ENCODE data around the gene KRTAP4-3. TPM values are rescaled to one million over a fixed set of nuclear protein-coding genes. Genes with fewer than 3 reads are reported as not detected.
"Not testable (repeated sequence)": the region's sequence is repeated elsewhere in the genome, so short reads cannot be mapped to it uniquely, and the experiment has no call there.

KRTAP4-3 gene
- total RNA-seq, 1 experiment from 2014 or later = not detected

DNA sequence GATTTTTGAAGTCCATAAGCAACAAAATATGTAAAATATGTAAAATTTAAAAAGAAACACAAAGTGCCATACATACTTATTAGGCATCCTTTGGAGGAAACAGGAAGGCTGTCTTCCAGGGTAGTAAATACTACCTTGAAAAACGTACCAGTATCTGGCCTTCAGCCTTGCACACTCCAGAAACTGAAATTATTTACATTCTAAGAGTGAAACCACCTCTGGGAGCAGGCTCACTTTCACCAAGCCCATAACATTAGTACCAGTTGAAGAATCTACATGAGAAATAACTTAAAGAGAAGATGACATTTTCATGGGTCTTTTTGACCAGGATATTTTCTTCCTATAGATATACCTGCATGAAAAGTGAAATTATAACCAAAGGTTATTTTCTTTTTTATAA lies 28.0 kb upstream of the KRTAP4-3 start:
- CTCF ChIA-PET = no interaction called here
- no peaks in the 10 kb centered on the region for H3K4me1 Mint-ChIP-seq

DNA sequence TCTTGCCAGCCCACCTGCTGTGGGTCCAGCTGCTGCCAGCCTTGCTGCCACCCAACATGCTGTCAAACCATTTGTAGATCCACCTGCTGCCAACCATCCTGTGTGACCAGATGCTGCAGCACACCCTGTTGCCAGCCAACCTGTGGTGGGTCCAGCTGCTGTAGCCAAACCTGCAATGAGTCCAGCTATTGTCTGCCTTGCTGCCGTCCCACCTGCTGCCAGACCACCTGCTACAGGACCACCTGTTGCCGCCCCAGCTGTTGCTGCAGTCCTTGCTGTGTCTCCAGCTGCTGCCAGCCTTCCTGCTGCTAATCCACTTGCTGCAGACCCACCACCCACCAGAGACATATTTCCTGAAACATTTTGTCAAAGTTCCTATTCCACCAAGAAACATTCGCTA lies 22.3 kb upstream of the KRTAP4-3 start:
- DNase-seq (ENCODE audit: low spot score) = no peak
- H3K36me3 Mint-ChIP-seq = 0 out of 2 replicates have a peak, but pooled peaks cover 3% of the 10 kb centered on the region

More for the DNA sequence above, 28.0 kb upstream of the KRTAP4-3 start:
- Mint-ChIP-seq H3K36me3 (peaks cover 7% of the 10 kb centered on the region), H3K27me3 (ENCODE audit: low read depth) (no peaks in the 10 kb centered on the region; the same call in 1 of the 2 replicates), H3K27ac (no peak overlapping the region), H3K9me3 (peaks cover 28% of the 10 kb centered on the region), H3K4me3 (no peak overlapping the region)
- ATAC-seq (no peak), DNase-seq (ENCODE audit: low spot score) (no peak)
- POLR2A ChIA-PET = interaction anchor here (0.7 kb wide), 1 partner anchor 383 kb away, joined by 5 read pairs; no protein-coding TSS in a partner anchor
- TF ChIP-seq, protein P1, sequence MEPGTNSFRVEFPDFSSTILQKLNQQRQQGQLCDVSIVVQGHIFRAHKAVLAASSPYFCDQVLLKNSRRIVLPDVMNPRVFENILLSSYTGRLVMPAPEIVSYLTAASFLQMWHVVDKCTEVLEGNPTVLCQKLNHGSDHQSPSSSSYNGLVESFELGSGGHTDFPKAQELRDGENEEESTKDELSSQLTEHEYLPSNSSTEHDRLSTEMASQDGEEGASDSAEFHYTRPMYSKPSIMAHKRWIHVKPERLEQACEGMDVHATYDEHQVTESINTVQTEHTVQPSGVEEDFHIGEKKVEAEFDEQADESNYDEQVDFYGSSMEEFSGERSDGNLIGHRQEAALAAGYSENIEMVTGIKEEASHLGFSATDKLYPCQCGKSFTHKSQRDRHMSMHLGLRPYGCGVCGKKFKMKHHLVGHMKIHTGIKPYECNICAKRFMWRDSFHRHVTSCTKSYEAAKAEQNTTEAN (CRISPR knock-in tag; IDR thresholded peaks at IDR 0.05) = no peak
- TF ChIP-seq, protein P2, sequence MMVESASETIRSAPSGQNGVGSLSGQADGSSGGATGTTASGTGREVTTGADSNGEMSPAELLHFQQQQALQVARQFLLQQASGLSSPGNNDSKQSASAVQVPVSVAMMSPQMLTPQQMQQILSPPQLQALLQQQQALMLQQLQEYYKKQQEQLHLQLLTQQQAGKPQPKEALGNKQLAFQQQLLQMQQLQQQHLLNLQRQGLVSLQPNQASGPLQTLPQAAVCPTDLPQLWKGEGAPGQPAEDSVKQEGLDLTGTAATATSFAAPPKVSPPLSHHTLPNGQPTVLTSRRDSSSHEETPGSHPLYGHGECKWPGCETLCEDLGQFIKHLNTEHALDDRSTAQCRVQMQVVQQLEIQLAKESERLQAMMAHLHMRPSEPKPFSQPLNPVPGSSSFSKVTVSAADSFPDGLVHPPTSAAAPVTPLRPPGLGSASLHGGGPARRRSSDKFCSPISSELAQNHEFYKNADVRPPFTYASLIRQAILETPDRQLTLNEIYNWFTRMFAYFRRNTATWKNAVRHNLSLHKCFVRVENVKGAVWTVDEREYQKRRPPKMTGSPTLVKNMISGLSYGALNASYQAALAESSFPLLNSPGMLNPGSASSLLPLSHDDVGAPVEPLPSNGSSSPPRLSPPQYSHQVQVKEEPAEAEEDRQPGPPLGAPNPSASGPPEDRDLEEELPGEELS (CRISPR knock-in tag; IDR thresholded peaks at IDR 0.05) = no peak
- TF ChIP-seq NR3C1 (CRISPR knock-in tag; conservative IDR thresholded peaks at IDR 0.05; ENCODE audit: low read depth) (no peak), FOXP1 (CRISPR knock-in tag; IDR thresholded peaks at IDR 0.05; ENCODE audit: borderline replicate concordance) (no peak), SP1 (CRISPR knock-in tag; conservative IDR thresholded peaks at IDR 0.05) (no peak)

DNA sequence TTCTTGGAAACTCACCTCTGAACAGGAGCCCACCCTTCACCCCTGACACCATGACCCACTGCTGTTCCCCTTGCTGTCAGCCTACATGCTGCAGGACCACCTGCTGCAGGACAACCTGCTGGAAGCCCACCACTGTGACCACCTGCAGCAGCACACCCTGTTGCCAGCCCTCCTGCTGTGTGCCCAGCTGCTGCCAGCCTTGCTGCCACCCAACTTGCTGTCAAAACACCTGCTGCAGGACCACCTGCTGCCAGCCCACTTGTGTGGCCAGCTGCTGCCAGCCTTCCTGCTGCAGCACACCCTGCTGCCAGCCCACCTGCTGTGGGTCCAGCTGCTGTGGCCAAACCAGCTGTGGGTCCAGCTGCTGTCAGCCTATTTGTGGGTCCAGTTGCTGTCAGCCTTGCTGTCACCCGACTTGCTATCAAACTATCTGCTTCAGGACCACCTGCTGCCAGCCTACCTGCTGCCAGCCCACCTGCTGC lies 21.9 kb upstream of the KRTAP4-3 start, which contains the start of gene KRTAP9-1:
KRTAP9-1 (plus strand) TSS at position 51 of the 482 bp plus-strand sequence; CDS start at position 51, 0 bp downstream.
- not testable (repeated sequence) for H3K27ac Mint-ChIP-seq, H3K4me1 Mint-ChIP-seq

More for the DNA sequence above, 22.3 kb upstream of the KRTAP4-3 start:
- Mint-ChIP-seq H3K27ac (no peak overlapping the region), H3K4me3 (no peak overlapping the region), H3K27me3 (ENCODE audit: low read depth) (no peaks in the 10 kb centered on the region), H3K4me1 (no peaks in the 10 kb centered on the region), H3K9me3 (peaks cover 18% of the 10 kb centered on the region)
- ChIA-PET POLR2A (no interaction called here), CTCF (no interaction called here)
- peak; percentile 53; the same call in 1 of the 2 replicates for TF ChIP-seq ZNF423 (CRISPR knock-in tag; IDR thresholded peaks at IDR 0.05)
- TF ChIP-seq, protein P3, sequence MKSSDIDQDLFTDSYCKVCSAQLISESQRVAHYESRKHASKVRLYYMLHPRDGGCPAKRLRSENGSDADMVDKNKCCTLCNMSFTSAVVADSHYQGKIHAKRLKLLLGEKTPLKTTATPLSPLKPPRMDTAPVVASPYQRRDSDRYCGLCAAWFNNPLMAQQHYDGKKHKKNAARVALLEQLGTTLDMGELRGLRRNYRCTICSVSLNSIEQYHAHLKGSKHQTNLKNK (CRISPR knock-in tag; IDR thresholded peaks at IDR 0.05) = no peak
- no peak for ATAC-seq

DNA sequence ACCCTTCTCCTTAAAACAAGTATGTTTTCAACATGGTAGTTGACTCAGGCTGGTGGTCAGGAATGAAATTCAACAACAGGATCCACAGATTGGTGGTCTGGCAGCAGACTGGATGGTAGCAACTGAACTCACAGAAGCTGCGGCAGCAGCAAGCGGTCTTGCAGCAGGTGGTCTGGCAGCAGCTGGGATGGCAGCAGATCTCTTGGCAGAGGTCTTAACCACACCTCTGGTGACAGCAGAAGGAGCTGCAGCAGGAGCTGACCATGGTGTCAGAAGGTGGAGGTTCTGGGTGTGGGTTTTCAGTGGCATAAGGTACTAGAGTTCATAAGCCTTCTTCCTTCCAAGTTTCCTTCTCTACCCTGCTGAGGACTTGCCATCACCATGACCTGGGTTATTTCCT lies 18.9 kb upstream of the KRTAP4-3 start:
- H3K27ac Mint-ChIP-seq = no peak overlapping the region
- ChIA-PET POLR2A (no interaction called here), CTCF (no interaction called here)
- DNase-seq (ENCODE audit: low spot score) (no peak), ATAC-seq (no peak)
- no peaks in the 10 kb centered on the region for H3K4me1 Mint-ChIP-seq
- peaks cover 4% of the 10 kb centered on the region; the same call in 1 of the 2 replicates for H3K9me3 Mint-ChIP-seq
- no peaks in the 10 kb centered on the region for H3K36me3 Mint-ChIP-seq
- H3K27me3 Mint-ChIP-seq (ENCODE audit: low read depth) = no peaks in the 10 kb centered on the region
- H3K4me3 Mint-ChIP-seq = no peak overlapping the region
- TF ChIP-seq KAT7 (CRISPR knock-in tag; IDR thresholded peaks at IDR 0.05; ENCODE audit: borderline replicate concordance) (no peak), NR1H2 (CRISPR knock-in tag; IDR thresholded peaks at IDR 0.05) (no peak), JAZF1 (CRISPR knock-in tag; IDR thresholded peaks at IDR 0.05) (no peak), TEAD1 (CRISPR knock-in tag; IDR thresholded peaks at IDR 0.05) (no peak)
- TF ChIP-seq, protein P4, sequence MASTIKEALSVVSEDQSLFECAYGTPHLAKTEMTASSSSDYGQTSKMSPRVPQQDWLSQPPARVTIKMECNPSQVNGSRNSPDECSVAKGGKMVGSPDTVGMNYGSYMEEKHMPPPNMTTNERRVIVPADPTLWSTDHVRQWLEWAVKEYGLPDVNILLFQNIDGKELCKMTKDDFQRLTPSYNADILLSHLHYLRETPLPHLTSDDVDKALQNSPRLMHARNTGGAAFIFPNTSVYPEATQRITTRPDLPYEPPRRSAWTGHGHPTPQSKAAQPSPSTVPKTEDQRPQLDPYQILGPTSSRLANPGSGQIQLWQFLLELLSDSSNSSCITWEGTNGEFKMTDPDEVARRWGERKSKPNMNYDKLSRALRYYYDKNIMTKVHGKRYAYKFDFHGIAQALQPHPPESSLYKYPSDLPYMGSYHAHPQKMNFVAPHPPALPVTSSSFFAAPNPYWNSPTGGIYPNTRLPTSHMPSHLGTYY (CRISPR knock-in tag; IDR thresholded peaks at IDR 0.05) = no peak
- TF ChIP-seq, protein P5, sequence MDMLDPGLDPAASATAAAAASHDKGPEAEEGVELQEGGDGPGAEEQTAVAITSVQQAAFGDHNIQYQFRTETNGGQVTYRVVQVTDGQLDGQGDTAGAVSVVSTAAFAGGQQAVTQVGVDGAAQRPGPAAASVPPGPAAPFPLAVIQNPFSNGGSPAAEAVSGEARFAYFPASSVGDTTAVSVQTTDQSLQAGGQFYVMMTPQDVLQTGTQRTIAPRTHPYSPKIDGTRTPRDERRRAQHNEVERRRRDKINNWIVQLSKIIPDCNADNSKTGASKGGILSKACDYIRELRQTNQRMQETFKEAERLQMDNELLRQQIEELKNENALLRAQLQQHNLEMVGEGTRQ (CRISPR knock-in tag; IDR thresholded peaks at IDR 0.05) = no peak
- TF ChIP-seq, protein P6, sequence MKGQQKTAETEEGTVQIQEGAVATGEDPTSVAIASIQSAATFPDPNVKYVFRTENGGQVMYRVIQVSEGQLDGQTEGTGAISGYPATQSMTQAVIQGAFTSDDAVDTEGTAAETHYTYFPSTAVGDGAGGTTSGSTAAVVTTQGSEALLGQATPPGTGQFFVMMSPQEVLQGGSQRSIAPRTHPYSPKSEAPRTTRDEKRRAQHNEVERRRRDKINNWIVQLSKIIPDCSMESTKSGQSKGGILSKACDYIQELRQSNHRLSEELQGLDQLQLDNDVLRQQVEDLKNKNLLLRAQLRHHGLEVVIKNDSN (CRISPR knock-in tag; IDR thresholded peaks at IDR 0.05) = no peak
- TF ChIP-seq, protein P7, sequence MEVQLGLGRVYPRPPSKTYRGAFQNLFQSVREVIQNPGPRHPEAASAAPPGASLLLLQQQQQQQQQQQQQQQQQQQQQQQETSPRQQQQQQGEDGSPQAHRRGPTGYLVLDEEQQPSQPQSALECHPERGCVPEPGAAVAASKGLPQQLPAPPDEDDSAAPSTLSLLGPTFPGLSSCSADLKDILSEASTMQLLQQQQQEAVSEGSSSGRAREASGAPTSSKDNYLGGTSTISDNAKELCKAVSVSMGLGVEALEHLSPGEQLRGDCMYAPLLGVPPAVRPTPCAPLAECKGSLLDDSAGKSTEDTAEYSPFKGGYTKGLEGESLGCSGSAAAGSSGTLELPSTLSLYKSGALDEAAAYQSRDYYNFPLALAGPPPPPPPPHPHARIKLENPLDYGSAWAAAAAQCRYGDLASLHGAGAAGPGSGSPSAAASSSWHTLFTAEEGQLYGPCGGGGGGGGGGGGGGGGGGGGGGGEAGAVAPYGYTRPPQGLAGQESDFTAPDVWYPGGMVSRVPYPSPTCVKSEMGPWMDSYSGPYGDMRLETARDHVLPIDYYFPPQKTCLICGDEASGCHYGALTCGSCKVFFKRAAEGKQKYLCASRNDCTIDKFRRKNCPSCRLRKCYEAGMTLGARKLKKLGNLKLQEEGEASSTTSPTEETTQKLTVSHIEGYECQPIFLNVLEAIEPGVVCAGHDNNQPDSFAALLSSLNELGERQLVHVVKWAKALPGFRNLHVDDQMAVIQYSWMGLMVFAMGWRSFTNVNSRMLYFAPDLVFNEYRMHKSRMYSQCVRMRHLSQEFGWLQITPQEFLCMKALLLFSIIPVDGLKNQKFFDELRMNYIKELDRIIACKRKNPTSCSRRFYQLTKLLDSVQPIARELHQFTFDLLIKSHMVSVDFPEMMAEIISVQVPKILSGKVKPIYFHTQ (CRISPR knock-in tag; IDR thresholded peaks at IDR 0.05) = no peak

More for the DNA sequence above, 21.9 kb upstream of the KRTAP4-3 start, which contains the start of gene KRTAP9-1:
- ATAC-seq; POLR2A ChIA-PET; H3K36me3 Mint-ChIP-seq; H3K27me3 Mint-ChIP-seq (ENCODE audit: low read depth); CTCF ChIA-PET; H3K4me3 Mint-ChIP-seq; DNase-seq (ENCODE audit: low spot score): not testable (repeated sequence)
- TF ChIP-seq ZNF423 (CRISPR knock-in tag; IDR thresholded peaks at IDR 0.05) = peak; percentile 10; the same call in 1 of the 2 replicates
- 0 out of 2 replicates have a peak, but pooled peaks have one; percentile 48 for TF ChIP-seq ATF1 (CRISPR knock-in tag; IDR thresholded peaks at IDR 0.05)
- H3K9me3 Mint-ChIP-seq = peaks cover 18% of the 10 kb centered on the region

All from WTC11 (cell line).